ENCODE measurements around the gene AHDC1. TPM values are rescaled to one million over a fixed set of nuclear protein-coding genes. Genes with fewer than 3 reads are reported as not detected.

AHDC1 gene
- polyA plus RNA-seq, 3 donors: 0.16 to 3.3 (median 0.30) TPM

DNA sequence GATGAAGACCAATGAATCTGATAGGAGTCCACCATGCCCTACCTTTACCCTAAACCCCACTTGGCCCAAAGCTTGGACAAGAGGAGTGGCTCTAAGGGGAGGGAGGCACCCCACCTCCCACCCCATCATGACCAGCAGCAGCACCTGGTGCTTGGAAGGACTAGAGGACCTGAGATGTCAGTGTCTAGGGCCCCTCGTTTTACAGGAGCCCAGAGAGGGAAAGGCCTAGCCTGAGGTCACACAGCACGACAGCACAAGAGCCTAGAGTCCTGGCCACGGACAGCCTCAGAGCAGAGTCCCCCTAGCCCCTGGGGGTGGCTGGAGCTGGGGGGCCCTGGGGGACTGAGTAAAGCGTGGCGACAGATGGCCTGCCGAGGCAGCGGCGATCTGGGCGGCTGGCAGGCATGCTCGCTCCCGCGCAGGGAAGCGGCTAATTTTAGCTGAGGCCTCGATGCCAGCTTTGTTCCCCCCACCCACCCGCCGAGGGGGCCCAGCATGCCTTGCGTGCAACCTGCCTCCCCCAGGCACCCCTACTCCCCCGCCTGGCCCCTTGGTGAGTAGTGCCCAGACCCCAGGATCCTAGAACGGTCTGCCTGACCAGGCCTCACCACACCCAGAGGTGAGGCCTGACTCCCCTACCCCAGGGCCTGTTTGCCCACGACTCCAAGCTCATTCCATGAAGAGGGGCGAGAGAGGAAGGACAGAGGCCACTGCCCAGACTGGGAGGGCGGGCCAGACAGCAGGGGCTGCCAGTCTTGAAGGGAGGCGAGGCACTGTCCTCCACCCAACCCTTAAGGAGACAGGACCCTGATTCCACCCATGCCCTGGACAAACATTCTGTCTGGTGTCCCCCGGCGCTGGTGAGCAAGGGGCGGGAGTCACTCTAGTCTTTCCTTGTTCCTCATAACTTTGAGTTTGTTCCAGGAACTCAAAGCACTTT, 39.0 kb downstream of the AHDC1 start:
- Histone ChIP-seq H3K9me3 (replicated peaks in 1 of 2; ENCODE audit: control insufficient read depth in 1 of 2, insufficient read depth in 1 of 2, low read length in 2 of 2) (no peaks in the 10 kb centered on the region), H3K9ac (ENCODE audit: insufficient read depth, low read length, poor library complexity, severe bottlenecking) (no peak overlapping the region), H3K4me1 (ENCODE audit: control insufficient read depth in 1 of 2, insufficient read depth in 2 of 2, low read length in 2 of 2) (peaks cover 30 to 40% of the 10 kb centered on the region in 2 donors), H3K36me3 (replicated peaks in 1 of 2; ENCODE audit: control insufficient read depth in 1 of 2, insufficient read depth in 2 of 2, low read length in 2 of 2) (no peaks in the 10 kb centered on the region), H3K4me2 (replicated peaks; ENCODE audit: extremely low read depth, low read length, poor library complexity, severe bottlenecking) (peak overlapping the region; percentile 7), H3K27me3 (ENCODE audit: control insufficient read depth in 2 of 2, insufficient read depth in 2 of 2, low read length in 2 of 2) (no peaks in the 10 kb centered on the region), H4K20me1 (ENCODE audit: insufficient read depth, low read length) (peaks cover 45% of the 10 kb centered on the region), H3K4me3 (replicated peaks in 1 of 3; ENCODE audit: low read depth in 2 of 3, low read length in 3 of 3) (no peak overlapping the region), H3K79me2 (ENCODE audit: insufficient read depth, low read length) (no peaks in the 10 kb centered on the region), H2AFZ (ENCODE audit: insufficient read depth, low read depth, low read length, poor library complexity, severe bottlenecking) (no peak overlapping the region), H3K27ac (ENCODE audit: low read depth in 1 of 2, low read length in 2 of 2) (peak overlapping the region; percentile 11 to 56)
- 83% methylated on average over 19 of the region's 26 CpGs for WGBS (ENCODE audit: insufficient coverage)
- Mint-ChIP-seq H3K36me3 (peaks cover 0 to 5% of the 10 kb centered on the region in 2 donors), H3K4me1 (peaks cover 57% of the 10 kb centered on the region), H3K4me3 (no peak overlapping the region), H3K27me3 (ENCODE audit: low read depth in 3 of 3) (peaks cover 6 to 9% (median 8%) of the 10 kb centered on the region in 3 donors), H3K27ac (peak overlapping the region in 2 of 7 donors; percentile 22 to 64), H3K9me3 (peaks cover 0 to 2% (median 0%) of the 10 kb centered on the region in 7 donors)
- no peak for DNase-seq
- no peak for TF ChIP-seq CTCF (IDR thresholded peaks at IDR 0.05)
- intact Hi-C loops (cut with micrococcal nuclease): no loop called here

GRCh38 chr1:27563591-27564471, 40.1 kb downstream of the AHDC1 start:
- Mint-ChIP-seq H3K36me3 (peaks cover 0 to 5% of the 10 kb centered on the region in 2 donors), H3K4me3 (peak overlapping the region in 1 of 2 donors; percentile 37), H3K4me1 (peaks cover 50% of the 10 kb centered on the region), H3K27me3 (ENCODE audit: low read depth in 3 of 3) (peaks cover 3 to 9% (median 6%) of the 10 kb centered on the region in 3 donors), H3K9me3 (peaks cover 0 to 2% (median 0%) of the 10 kb centered on the region in 7 donors), H3K27ac (peak overlapping the region in 6 of 7 donors; percentile 22 to 70 (median 58))
- intact Hi-C loops (cut with micrococcal nuclease): no loop called here
- Histone ChIP-seq H3K4me1 (ENCODE audit: control insufficient read depth in 1 of 2, insufficient read depth in 2 of 2, low read length in 2 of 2) (peaks cover 30 to 38% of the 10 kb centered on the region in 2 donors), H4K20me1 (ENCODE audit: insufficient read depth, low read length) (peaks cover 33% of the 10 kb centered on the region), H3K9me3 (replicated peaks in 1 of 2; ENCODE audit: control insufficient read depth in 1 of 2, insufficient read depth in 1 of 2, low read length in 2 of 2) (no peaks in the 10 kb centered on the region), H3K4me2 (replicated peaks; ENCODE audit: extremely low read depth, low read length, poor library complexity, severe bottlenecking) (peak overlapping the region; percentile 7), H3K27me3 (ENCODE audit: control insufficient read depth in 2 of 2, insufficient read depth in 2 of 2, low read length in 2 of 2) (no peaks in the 10 kb centered on the region), H3K4me3 (replicated peaks in 1 of 3; ENCODE audit: low read depth in 2 of 3, low read length in 3 of 3) (peak overlapping the region in 1 of 3 experiments; percentile 5), H3K36me3 (replicated peaks in 1 of 2; ENCODE audit: control insufficient read depth in 1 of 2, insufficient read depth in 2 of 2, low read length in 2 of 2) (no peaks in the 10 kb centered on the region), H2AFZ (ENCODE audit: insufficient read depth, low read depth, low read length, poor library complexity, severe bottlenecking) (no peak overlapping the region), H3K9ac (ENCODE audit: insufficient read depth, low read length, poor library complexity, severe bottlenecking) (no peak overlapping the region), H3K27ac (ENCODE audit: low read depth in 1 of 2, low read length in 2 of 2) (peak overlapping the region; percentile 11 to 56), H3K79me2 (ENCODE audit: insufficient read depth, low read length) (no peaks in the 10 kb centered on the region)
- DNase-seq: peak; percentile 39 to 57 (median 50)
- TF ChIP-seq CTCF (IDR thresholded peaks at IDR 0.05): no peak
- 36% methylated on average over 4 of the region's 10 CpGs for WGBS (ENCODE audit: insufficient coverage)

Measured in CD14-positive monocyte (primary cell).